Aorta (tissue), 5 donors: ENCODE measurements around the gene GAB1. TPM values are rescaled to one million over a fixed set of nuclear protein-coding genes. Genes with fewer than 3 reads are reported as not detected.
A peak's percentile ranks its signal among the peaks of the same experiment; 100 is the strongest.

Experiments
- ATAC-seq: fragments of 200-7000 bp; cut with Tn5 transposase; one replicate; pipeline ENCODE4 v1.9.1; 2022; ENCODE audit warnings: moderate library complexity; ENCODE audit not compliant: low FRiP score
- DNase-seq, 2 donors: peaks; one replicate each; pipeline ENCODE4 v3.0.0-alpha.2; 2020
- H3K27ac ChIP-seq, 2 donors: one replicate each; pipeline ENCODE4 v1.5.1; 2013; ENCODE audit warnings: low read length in 2 of 2, mild to moderate bottlenecking in 2 of 2, moderate library complexity in 2 of 2, control low read depth in 1 of 2, inconsistent platforms in 1 of 2, low read depth in 1 of 2
- H3K27me3 ChIP-seq, 2 donors: one replicate each; pipeline ENCODE4 v1.6.1; 2013; ENCODE audit warnings: control low read depth in 1 of 2, low read length in 1 of 2, mild to moderate bottlenecking in 1 of 2, moderate library complexity in 1 of 2; ENCODE audit not compliant: insufficient read depth in 2 of 2, control insufficient read depth in 1 of 2
- H3K36me3 ChIP-seq, 2 donors: one replicate each; pipeline ENCODE4 v1.6.1; 2013; ENCODE audit warnings: control low read depth in 1 of 2, low read length in 1 of 2, mild to moderate bottlenecking in 1 of 2; ENCODE audit not compliant: insufficient read depth in 2 of 2, control insufficient read depth in 1 of 2
- H3K4me1 ChIP-seq, 2 donors: one replicate each; pipeline ENCODE4 v1.6.1; 2013; ENCODE audit warnings: low read length in 2 of 2, control low read depth in 1 of 2, mild to moderate bottlenecking in 1 of 2, moderate library complexity in 1 of 2; ENCODE audit not compliant: insufficient read depth in 2 of 2, control insufficient read depth in 1 of 2
- H3K4me3 ChIP-seq, 2 donors: one replicate each; pipeline ENCODE4 v1.5.1; 2013; ENCODE audit warnings: low read length in 2 of 2, control low read depth in 1 of 2, mild to moderate bottlenecking in 1 of 2
- H3K9me3 ChIP-seq: one replicate; pipeline ENCODE4 v1.6.1; 2013; ENCODE audit warnings: mild to moderate bottlenecking, low read length; ENCODE audit not compliant: control insufficient read depth
- WGBS, 2 donors: extraction: QIAGEN DNeasy Blood & Tissue Kit; methylation state at CpG; one replicate each; pipeline ENCODE4 v1.1.7; 2013; 5-methylcytosine and 5-hydroxymethylcytosine counted together
- intact Hi-C, 2 donors: fragments of 100-400 bp; cut with DNase I; formaldehyde crosslinking; loops; one replicate each; pipeline versions ENCODE4 v1.14.2 to v1.15.0; 2022
- polyA plus RNA-seq, 2 donors: library from polyadenylated mRNA; stranded (reverse); fragments of 200-250 nt; gene quantifications; one replicate each; pipeline ENCODE4 v1.2.3, GENCODE V29; 2013
- total RNA-seq, 2 donors: library from RNA; stranded (reverse); fragmentation: NEBNext Ultra II Directional; extraction: Animal tissue kit (Norgen Biotek cat#: 25700); gene quantifications; one replicate each; pipeline ENCODE4 v1.2.1, GENCODE V29; 2021
- donor health status: healthy with polysubstance abuse.
- donor health status: Bipolar disorder and iron deficiency.
- donor health status: DM: no; HTN: no; CAD: no.
- donor health status: DM: no; HTN: no; CAD: no.
- donor health status: DM: yes; HTN: yes; CAD: no.

GAB1 gene
- total and polyA plus RNA-seq, 4 donors: 10.5 to 107 (median 55.0) TPM

DNA sequence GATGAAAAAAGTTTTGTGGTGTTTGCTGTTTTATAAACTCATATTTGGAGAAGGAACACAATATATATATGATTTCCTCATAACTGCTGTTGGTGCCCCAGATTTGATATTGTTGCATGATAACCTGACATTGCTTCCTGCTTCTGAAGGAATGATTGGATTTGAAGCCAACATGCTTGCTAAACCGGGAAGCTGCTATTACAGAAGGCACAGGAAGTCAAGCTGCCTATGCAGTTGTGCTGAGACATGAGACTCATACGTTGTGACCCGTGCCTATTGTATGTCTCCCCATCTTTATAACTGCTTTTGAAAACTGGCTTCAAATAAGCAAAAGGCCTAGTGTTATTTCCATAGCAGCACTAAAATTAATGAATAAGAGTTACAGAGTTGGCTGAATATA lies 32.9 kb downstream of the GAB1 start:
- no peak for DNase-seq
- Histone ChIP-seq H3K9me3 (no peaks in the 10 kb centered on the region), H3K4me1 (peaks cover 4 to 13% of the 10 kb centered on the region in 2 donors), H3K4me3 (no peak overlapping the region), H3K36me3 (no peaks in the 10 kb centered on the region), H3K27me3 (no peaks in the 10 kb centered on the region), H3K27ac (no peak overlapping the region)
- WGBS, 2 donors: 12 to 13% methylated on average over 3 of the region's 3 CpGs
- intact Hi-C loops: no loop called here
- ATAC-seq: no peak

DNA sequence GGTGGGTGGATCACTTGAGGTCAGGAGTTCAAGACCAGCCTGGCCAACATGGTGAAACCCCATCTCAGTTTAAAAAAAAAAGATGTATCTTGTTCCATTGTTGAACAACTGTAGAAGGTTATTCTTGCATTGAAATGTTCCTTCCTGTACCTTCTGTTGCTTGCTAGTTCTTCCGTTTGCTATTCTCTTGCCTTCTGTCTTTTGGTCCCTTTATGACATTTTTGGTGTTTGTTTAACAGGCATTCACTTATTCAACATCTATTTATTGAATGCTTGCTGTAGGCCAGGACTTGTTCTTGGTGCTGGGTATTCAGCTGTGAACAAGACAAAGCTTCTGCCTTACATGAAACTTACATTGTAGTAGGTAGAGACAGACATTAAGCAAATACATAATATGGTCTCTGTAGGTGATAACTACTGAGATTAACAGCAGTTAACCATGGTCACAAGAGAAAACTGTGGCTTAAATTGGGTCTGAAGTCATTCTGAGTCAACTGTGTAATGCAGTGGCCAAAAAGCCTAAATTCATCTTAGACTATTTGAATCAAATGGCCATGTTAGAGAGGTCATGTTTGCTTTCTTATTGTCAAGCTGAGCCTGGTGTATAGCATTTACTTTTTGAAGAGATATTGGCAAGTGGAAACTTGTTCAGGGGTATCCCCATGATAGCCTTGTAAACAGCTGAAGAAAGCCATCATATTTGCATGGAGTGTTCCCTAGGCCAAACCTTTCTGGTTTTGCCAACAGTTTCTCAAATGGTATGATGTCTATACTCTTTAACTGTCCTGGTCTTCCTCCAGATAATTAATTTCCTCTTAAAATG lies 35.6 kb downstream of the GAB1 start:
- Histone ChIP-seq H3K4me1 (peaks cover 9 to 16% of the 10 kb centered on the region in 2 donors), H3K4me3 (no peak overlapping the region), H3K36me3 (no peaks in the 10 kb centered on the region), H3K27me3 (no peaks in the 10 kb centered on the region), H3K27ac (no peak overlapping the region), H3K9me3 (no peaks in the 10 kb centered on the region)
- no peak for DNase-seq
- 98 to 100% methylated on average over 1 of the region's 1 CpG for WGBS, 2 donors
- intact Hi-C loops: no loop called here
- no peak for ATAC-seq

DNA sequence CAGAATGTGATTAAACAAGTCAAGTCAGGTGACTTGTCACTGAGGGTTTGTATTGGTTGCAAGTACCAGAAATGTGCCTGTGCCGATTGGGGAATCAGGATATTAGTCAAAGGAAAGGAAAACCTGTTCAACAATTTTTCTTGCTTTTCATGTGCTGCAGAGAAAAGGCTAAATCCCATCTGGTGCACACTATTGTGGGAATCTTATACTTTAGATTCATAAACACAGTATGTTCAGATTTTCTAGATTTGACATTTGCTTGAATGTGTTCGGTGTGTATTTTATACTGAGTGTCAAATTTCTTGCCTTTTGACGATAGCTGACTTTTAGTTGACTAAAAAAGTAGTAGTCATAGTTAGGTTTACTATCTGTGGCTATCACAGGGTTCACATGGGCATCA lies 37.6 kb downstream of the GAB1 start:
- H3K27ac ChIP-seq: no peak overlapping the region
- H3K9me3 ChIP-seq: no peaks in the 10 kb centered on the region
- DNase-seq: no peak
- intact Hi-C loops: no loop called here
- peaks cover 9 to 15% of the 10 kb centered on the region in 2 donors for H3K4me1 ChIP-seq
- no peak overlapping the region for H3K4me3 ChIP-seq
- 34 to 38% methylated on average over 3 of the region's 3 CpGs for WGBS, 2 donors
- H3K36me3 ChIP-seq: no peaks in the 10 kb centered on the region
- no peak for ATAC-seq
- H3K27me3 ChIP-seq: no peaks in the 10 kb centered on the region

DNA sequence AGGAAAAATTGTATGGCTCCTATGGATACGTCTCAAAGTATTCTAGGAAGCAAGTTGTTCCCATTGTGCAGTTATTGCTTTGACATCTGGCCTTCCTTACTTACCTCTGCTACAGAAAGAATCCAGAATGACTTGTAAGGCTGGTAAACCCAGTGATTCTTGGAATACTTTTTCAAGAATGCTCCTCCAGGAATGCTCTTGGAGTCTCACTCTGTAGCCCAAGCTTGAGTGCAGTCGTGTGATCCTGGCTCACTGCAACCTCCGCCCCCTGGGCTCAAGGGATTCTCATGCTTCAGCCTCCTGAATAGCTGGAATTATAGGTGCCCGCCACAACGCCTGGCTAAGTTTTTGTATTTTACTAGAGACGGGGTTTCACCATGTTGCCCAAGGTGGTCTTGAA lies 38.1 kb downstream of the GAB1 start:
- Histone ChIP-seq H3K9me3 (no peaks in the 10 kb centered on the region), H3K27me3 (no peaks in the 10 kb centered on the region), H3K4me1 (peaks cover 12% of the 10 kb centered on the region in 2 donors), H3K4me3 (no peak overlapping the region), H3K36me3 (no peaks in the 10 kb centered on the region), H3K27ac (peak overlapping the region in 1 of 2 donors; percentile 25)
- 27 to 60% methylated on average over 6 of the region's 6 CpGs for WGBS, 2 donors
- intact Hi-C loops: no loop called here
- DNase-seq: no peak
- no peak for ATAC-seq

DNA sequence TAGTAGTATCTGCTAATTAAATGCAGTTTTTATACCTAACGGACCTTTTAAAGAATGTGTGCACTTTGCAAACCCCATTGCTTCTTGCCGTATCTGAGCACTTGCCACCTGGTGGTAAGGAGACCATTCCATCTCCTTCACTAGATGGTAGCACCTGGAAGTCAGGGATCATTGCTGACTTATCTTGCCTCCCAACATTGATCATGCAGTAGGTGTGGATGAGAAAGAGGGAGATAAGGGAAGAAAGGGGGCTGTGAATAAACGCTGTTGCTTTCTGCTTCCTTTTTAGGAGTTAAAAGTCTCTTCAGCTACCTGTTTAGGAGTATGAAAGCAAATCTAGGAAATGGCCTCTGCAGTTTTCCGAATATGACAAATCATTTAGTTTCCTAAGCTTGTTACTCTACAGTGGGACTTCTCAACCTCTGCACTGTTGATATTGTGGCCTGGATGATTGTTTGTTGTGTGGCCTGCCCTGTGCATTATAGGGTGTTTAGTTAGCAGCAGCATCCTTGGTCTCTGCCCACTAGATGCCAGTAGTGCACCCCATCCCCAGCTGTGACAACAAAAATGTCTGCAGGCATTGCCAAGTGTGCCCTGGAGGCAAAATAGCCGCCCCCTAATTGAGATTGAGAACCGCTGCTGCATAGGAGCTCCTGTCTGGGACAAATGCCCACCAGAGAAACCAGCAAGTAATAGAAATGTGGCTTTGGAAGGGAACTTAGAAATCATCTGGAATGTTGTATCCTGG lies 38.8 kb downstream of the GAB1 start:
- Histone ChIP-seq H3K9me3 (no peaks in the 10 kb centered on the region), H3K27ac (no peak overlapping the region), H3K4me3 (no peak overlapping the region), H3K4me1 (peaks cover 11 to 12% of the 10 kb centered on the region in 2 donors), H3K36me3 (no peaks in the 10 kb centered on the region), H3K27me3 (no peaks in the 10 kb centered on the region)
- DNase-seq: peak in 1 of 2 donors; percentile 55
- ATAC-seq: peak; percentile 53
- intact Hi-C loops: no loop called here
- WGBS, 2 donors: 20 to 23% methylated on average over 6 of the region's 6 CpGs

DNA sequence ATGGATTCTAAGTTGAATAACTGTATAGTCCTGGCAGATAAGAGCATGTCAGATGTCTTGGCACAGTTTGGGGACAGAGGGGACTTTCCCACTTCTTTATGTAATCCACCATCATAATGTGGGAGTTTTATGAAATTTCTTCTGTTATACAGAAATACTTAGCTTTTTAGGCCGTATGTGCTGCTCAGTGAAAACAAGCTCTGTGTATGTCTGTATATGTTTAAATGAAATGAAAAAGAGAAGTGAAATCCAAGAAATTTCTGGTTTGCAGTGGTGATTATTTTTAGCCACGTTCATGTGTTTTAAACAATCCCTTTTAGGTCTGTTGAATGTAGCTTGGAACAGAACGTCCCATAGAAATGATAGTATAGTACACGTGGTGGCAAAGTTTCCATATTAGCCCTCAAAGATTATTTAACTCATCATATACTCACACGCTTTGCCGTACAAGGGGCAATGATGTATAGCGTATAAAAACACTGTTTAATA lies 41.0 kb downstream of the GAB1 start:
- no peaks in the 10 kb centered on the region for H3K9me3 ChIP-seq
- peak overlapping the region in 1 of 2 donors; percentile 22 for H3K27ac ChIP-seq
- no peaks in the 10 kb centered on the region for H3K36me3 ChIP-seq
- intact Hi-C loops: no loop called here
- no peak for ATAC-seq
- H3K27me3 ChIP-seq: no peaks in the 10 kb centered on the region
- no peak for DNase-seq
- peaks cover 14 to 15% of the 10 kb centered on the region in 2 donors for H3K4me1 ChIP-seq
- peak overlapping the region in 1 of 2 donors; percentile 26 for H3K4me3 ChIP-seq
- WGBS, 2 donors: 18 to 23% methylated on average over 7 of the region's 7 CpGs

DNA sequence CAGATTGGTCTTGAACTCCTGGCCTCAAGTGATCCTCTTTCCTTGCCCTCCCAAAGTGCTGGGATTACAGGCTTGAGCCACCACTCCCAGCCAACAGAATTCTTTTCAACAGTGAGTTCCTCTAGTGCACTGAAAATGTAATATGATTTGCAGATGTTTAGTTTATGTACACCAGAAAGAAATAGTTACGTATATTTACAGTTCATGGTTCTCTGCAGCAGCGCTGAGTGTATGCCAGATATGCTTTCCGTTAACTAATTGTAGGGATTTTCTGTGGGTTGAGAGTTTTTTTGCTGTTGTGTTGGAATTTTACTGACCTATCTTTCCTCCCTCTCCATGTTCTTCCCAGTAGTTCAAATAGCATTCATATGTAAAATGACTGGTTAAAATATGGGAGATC lies 44.0 kb downstream of the GAB1 start:
- Histone ChIP-seq H3K4me3 (no peak overlapping the region), H3K27ac (peak overlapping the region; percentile 90 to 94), H3K4me1 (peaks cover 12 to 18% of the 10 kb centered on the region in 2 donors), H3K27me3 (no peaks in the 10 kb centered on the region), H3K36me3 (no peaks in the 10 kb centered on the region), H3K9me3 (no peaks in the 10 kb centered on the region)
- DNase-seq: no peak
- intact Hi-C loops: no loop called here
- 70 to 84% methylated on average over 3 of the region's 3 CpGs for WGBS, 2 donors
- no peak for ATAC-seq

DNA sequence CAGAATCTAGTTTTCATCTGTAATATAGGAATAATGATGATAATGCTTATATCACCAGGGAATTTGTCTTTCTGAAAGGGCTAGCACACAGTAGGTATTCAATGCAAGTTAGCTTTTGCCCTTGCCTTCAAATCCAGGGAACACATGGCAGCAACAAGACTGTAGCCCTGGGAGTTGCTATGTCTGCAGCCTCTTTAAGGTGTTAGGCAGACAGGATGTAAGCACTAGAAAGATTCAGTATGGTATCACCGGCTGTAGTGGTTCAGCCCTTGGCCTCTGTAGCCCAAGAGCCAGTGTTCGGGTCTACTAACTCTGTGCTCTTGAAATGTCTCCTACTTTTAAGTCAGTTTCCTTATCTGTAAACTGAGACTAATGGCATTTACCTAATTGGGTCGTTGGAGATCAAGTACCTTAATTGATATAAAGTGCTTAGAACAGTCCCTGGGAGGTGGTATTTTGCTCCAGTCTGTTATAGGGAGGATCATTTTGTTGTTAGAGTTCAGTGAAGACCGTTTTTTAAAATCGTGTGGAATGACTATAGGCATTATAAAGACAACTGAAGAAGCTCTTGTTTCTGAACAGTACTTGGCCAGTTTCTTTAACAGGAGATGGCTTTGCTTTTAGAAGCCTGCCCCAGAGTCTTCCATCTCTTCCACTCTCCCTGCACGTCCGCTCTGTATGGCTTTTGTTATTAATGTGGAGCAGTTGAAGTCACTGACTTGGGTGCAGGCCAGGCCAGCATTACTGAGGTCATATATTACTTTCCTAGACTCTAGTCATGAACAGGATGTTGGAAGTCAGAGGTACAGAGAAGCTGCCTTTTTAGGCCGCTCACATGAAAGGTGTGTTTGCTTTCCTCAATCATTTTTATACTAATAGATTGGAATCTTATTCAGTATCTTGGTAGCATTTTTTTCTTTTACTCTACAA lies 44.8 kb downstream of the GAB1 start:
- peak; percentile 89 to 94 for DNase-seq
- intact Hi-C loops: no loop called here
- Histone ChIP-seq H3K9me3 (no peaks in the 10 kb centered on the region), H3K4me1 (peaks cover 12 to 18% of the 10 kb centered on the region in 2 donors), H3K27ac (peak overlapping the region; percentile 90 to 94), H3K27me3 (no peaks in the 10 kb centered on the region), H3K4me3 (peak overlapping the region in 1 of 2 donors; percentile 26), H3K36me3 (no peaks in the 10 kb centered on the region)
- peak; percentile 85 for ATAC-seq
- WGBS, 2 donors: 15 to 16% methylated on average over 8 of the region's 8 CpGs
